Mammary microvascular endothelial cell (primary cell): Measurements from ENCODE around the gene LSM11. TPM values are rescaled to one million over a fixed set of nuclear protein-coding genes. Genes with fewer than 3 reads are reported as not detected.

Source experiments
- total RNA-seq: library from RNA; depleted of rRNA; stranded (reverse); fragments of >200 nt; gene quantifications from 2 replicates; pipeline ENCODE4 v1.2.3, GENCODE V29; 2015

The LSM11 gene
- total RNA-seq, result 4.4 and 4.6 TPM in 2 replicates

GRCh38 chr5:157743163-157744050 lies at the start of gene LSM11:
LSM11 (plus strand) TSS chr5:157743712; CDS start chr5:157743751, 39 bp downstream.

GRCh38 chr5:157731272-157732129 lies 12.0 kb upstream of the LSM11 start, which contains the start of gene THG1L:
THG1L (plus strand) TSS chr5:157731420; CDS start chr5:157731441, 21 bp downstream.

Other genes starting within 250 kb of the LSM11 start
- gene ADAM19, start 167.9 kb upstream of the LSM11 start, total RNA-seq, result 4.3 and 5.0 TPM in 2 replicates
- gene SOX30, start 91.3 kb upstream of the LSM11 start, total RNA-seq, result 0.05 TPM in 1 of 2 replicates, not detected in the other
- not detected in 2 replicates for gene C5orf52, start 72.2 kb upstream of the LSM11 start, total RNA-seq
- 7.9 and 8.7 TPM in 2 replicates for gene THG1L, start 12.3 kb upstream of the LSM11 start, total RNA-seq
- gene CLINT1, start 115.4 kb downstream of the LSM11 start, total RNA-seq, result 57.7 TPM in 2 replicates